Body of pancreas (tissue), 4 donors: ENCODE data around the gene SCAMP4.
"Not testable (repeated sequence)": the region's sequence is repeated elsewhere in the genome, so short reads cannot be mapped to it uniquely, and the experiment has no call there.

Experiments used
- CTCF ChIP-seq, 7 experiments: fragments of 450-650 bp in 4 of 7; fragments of 200-600 bp in 3 of 7; sonication (generic) in 3 of 7; IDR thresholded peaks; one replicate each; pipeline ENCODE4 v1.5.1; 2016 to 2019; ENCODE audit warnings: antibody characterized with exemption in 7 of 7
- POLR2A ChIP-seq, 3 donors: fragments of 450-650 bp; IDR thresholded peaks; one replicate each; pipeline ENCODE4 v1.6.1; 2016; ENCODE audit warnings: antibody characterized with exemption in 3 of 3, mild to moderate bottlenecking in 2 of 3

- not testable (repeated sequence) for TF ChIP-seq CTCF, POLR2A (IDR thresholded peaks at IDR 0.05)
These were observed 28.5 kb upstream of the SCAMP4 start for GRCh38 chr19:1876496-1877279.
